Fibroblast of skin of scalp (primary cell): ENCODE data around the gene ATRN.
"Not testable (repeated sequence)": the region's sequence is repeated elsewhere in the genome, so short reads cannot be mapped to it uniquely, and the experiment has no call there.

Source experiments
- DNase-seq: peaks from one replicate; pipeline ENCODE4 v3.0.0-alpha.2; 2013

ATRN gene

DNA sequence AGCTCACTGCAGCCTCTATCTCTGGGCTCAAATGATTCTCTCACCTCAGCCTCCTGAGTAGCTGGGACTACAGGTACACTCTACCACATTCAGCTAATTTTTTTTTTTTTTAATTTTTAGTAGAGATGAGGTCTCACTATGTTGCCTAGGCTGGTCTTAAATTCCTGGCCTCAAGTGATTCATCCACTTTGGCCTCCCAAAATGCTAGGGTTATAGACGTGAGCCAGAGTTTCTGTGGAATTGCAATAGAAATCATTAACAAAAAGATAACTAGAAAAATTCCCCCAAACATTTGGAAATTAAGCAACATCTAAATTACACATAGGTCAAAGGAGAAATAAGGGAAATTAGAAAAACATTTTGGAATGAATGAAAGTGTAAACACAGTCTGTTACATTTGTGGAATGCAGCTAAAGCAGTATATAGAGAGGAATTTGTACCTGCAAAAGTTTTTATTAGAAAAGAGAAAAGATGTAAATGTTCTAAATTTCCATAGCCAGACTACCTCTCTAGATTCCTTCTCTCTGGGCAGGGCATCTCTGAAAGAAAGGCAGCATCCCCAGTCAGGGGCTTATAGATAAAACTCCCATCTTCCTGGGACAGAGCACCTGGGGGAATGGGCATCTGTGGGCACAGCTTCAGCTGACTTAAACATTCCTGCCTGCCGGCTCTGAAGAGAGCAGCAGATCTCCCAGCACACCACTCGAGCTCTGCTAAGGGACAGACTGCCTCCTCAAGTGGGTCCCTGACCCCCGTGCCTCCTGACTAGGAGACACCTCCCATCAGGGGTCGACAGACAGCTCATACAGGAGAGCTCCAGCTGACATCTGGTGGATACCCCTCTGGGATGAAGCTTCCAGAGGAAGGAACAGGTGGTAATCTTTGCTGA is 51.3 kb downstream of the ATRN start:
- DNase-seq: no peak

DNA sequence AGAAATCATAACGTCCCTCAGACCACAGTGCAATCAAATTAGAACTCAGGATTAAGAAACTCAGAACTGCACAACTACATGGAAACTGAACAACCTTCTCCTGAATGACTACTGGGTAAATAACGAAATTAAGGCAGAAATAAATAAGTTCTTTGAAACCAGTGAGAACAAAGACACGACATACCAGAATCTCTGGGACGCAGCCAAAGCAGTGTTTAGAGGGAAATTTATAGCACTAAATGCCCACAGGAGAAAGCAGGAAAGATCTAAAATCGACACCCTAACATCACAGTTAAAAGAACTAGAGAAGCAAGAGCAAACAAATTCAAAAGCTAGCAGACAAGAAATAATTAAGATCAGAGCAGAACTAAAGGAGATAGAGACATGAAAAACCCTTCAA is 53.9 kb downstream of the ATRN start:
- not testable (repeated sequence) for DNase-seq

DNA sequence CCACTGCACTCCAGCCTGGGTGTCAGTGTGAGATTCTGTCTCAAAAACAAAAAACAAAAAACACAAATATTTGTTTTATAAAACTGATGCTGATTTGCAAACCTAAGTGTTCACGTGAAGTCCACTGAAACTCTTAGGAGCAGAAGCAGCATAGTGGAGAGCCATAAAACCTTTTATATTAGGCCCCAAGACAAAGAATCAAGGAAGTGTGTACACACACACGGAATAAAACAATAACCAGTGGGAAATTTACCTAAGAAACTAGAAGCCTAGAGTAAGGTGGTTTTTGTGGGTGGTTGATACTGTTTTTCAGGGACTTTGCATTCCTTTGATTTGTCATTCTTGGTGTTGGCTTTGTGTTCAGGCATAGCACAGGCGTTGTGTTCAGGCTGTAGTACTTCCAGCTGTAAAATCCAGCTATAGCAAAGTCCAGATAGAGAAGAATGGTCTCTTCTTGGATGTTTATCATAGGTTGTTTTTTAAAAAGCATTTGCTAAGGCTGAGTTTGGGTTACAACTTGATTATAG is 61.3 kb downstream of the ATRN start:
- DNase-seq: no peak

DNA sequence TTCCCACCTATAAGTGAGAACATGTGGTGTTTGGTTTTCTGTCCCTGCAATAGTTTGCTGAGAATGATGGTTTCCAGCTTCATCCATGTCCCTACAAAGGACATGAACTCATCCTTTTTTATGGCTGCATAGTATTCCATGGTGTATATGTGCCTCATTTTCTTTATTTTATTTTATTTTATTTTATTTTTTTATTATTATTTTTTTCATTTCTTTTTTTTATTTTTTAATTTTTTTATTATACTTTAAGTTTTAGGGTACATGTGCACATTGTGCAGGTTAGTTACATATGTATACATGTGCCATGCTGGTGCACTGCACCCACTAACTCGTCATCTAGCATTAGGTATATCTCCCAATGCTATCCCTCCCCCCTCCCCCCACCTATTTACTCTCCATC is 66.9 kb downstream of the ATRN start:
- DNase-seq: not testable (repeated sequence)

DNA sequence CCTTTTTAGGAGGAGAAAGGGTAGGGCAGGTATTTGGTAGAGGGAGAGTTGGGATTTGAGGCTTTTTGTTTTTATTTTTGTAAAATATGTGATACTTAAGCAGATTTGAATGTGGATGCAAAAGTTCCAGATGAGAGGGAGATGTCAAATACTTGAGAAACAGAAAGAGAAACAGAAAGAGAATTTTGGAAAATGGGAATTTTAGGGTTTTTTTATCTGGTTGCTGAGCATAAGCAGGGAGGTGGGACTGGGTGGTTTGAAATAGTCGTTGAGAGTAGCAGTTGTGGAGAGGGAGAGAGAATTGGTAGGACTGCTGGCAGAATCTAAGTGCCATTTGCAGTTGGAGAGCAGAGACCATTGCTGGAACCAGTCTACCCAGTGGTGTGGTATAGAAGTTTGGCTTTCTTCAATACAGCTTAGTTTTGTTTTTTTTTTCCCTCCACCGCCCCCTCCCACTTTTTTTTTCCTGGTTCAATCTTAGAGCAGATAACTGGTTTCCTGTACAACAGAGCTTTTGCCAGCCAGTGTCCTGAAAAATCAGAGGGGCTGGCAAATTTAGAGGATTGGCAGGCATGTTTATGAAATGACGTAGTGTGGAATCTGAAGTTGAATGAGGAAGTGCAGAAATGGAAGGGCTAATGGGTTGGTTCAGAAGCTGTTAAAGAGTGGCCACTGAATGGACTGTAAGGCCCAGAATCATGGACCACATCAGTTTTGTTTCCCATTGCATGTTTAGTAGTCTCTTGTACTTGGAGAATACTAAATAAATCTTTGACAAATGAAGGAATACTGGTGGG is 68.7 kb downstream of the ATRN start:
- no peak for DNase-seq

DNA sequence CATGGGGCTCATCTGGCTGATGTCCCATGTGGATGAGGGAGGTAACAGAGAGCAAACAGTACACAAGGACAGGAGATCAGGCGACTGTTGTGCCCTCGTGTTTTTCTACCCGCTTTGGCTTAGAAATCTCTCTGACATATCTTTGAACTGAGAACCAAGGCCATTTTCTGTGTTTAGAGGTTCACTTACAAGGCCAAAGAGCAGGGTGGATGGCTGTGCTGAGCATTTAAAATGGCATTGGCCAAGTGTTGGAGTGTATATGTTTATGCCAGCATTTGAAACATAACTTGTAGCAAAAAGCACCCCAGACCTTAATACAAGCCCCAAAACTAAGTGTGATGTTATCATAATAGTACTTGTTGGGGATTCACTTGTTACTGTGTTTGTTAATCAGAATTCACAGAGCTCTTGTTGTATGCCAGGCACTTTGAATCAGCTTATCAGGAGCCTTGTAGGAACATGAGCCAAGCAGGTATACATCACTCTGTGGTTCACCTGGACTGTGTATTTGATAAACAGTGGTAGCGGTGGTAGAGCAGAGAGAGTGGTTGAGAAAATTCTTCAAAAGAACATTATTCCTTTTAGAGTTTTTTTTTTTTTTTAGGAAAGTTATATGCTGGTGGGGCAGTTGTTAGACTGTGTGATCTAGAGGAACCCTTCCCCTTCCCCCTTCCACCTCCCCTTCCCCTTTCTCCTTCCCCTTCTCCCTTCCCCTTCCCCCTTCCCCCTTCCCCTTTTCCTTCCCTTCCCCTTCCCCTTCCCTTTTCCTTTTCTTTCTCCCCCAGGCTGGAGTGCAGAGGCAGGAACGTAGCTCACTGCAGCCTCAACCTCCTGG is 71.3 kb downstream of the ATRN start:
- no peak for DNase-seq

DNA sequence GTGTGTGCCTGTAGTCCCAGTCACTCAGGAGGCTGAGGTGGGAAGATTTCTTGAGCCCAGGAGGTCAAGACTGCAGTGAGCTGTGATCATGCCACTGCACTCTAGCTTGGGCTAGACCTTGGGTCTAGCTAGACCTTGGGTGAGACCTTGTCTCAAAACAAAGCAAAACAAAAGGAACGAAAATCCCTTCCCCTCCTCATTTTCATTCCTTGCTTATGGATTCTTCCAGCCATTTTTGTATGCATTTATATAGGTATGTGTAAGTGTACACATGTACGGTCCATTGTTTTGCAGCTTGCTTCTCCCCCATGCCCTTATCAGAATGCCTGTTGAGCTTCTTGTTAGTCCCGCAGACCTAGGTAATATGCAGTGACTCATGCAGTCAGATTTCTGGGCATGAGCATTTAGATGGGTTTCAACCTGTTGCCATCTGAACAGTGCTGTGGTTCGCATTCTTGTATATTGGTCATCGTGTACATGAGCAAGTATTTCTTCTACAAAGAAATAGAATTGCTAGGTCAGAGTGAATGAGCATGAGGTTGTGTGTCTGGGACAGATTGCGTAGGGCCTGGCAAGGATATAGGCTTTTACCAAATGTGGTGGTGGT is 73.2 kb downstream of the ATRN start:
- DNase-seq: peak; percentile 8

DNA sequence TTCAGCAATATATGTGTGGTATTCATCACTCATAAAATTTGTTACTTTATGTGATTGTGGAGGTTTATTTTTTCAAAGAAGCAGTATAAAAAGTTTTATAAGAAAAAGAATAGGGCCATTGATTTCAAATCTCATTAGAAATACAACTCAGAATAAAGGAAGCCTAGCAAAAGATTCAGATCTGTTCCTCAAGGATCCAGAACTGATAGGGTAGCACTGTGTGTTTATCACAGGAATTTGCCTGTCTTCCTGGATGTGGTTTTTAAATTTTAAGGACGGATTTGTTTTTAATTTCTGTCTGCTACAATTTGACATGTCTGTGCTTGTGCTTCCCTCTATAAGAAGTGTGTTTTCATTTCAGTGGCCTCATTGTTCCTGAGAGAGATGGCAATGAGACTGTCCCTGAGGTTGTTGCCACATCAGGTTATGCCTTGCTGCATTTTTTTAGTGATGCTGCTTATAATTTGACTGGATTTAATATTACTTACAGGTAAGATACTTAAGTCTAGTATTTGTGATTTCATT is 74.6 kb downstream of the ATRN start:
- DNase-seq: no peak

DNA sequence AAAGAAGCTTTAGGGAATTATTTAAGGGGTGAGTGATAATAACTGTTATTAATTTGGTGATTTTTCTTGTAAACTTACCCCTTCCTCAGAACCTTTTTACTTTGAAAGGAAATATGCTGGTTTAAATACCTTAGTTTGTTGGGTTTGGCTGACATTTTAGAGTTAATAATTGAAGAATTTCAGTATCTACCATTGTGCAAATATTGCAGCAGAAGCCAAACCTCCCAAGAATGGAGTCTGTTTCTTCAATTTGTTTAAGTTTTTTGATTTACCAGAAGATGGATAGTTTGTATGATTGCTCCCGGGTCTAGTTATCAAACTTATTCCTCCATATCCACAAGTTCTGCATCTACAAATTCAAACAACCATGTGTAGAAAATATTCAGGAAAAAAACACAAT is 77.1 kb downstream of the ATRN start:
- no peak for DNase-seq

DNA sequence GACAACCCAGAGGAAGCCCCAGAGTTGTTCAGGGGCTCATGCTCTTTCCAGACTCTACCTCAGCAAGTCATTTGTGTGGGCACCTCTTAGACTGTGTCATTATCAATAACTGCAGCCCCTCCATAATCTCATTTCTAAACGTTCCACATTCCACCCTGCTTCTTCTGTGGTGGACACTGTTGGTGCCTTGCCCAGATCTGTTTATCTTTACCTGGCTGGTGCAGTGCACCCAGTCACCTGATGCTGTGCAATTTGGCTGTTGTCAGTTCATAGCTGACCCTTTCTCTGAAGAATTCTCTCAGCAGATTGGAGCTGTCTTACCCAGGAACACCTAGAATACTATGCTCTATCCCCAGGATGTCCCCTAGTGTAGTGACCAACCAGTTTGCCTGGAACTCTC is 80.0 kb downstream of the ATRN start:
- no peak for DNase-seq

DNA sequence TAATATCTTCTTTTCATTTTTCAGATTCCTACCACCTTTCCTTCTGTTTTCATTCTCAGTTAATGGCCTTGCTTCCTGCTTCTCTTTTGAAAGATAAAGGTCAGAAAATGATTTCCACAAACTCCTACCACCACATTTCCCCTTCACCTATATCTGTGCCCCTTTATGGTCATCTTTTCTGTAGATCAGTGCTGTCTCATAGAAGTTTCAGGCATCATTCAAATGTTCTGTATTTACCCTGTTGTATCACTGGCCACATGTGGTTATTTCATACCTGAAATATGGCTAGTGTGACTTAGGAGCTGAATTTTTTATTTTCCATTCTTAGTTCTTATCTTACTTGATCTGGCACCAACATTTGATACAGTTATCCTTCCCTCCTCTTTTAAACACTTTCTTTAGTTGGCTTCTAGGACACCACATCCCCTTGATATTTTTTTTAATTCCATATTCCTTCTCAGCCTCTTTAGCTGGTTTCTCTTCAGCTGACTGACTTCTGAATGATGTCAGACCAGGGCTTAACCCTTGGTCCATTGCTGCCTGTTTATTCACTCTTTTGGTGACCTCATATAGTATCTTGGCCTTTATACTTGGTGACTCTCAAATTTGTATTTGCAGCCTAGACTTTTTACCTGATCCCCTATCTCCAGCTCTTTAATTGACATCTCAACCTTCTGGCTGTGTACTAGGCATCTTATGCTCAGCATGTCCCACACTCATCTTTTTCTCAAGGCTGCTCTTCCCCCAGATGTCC is 81.0 kb downstream of the ATRN start:
- DNase-seq: no peak

DNA sequence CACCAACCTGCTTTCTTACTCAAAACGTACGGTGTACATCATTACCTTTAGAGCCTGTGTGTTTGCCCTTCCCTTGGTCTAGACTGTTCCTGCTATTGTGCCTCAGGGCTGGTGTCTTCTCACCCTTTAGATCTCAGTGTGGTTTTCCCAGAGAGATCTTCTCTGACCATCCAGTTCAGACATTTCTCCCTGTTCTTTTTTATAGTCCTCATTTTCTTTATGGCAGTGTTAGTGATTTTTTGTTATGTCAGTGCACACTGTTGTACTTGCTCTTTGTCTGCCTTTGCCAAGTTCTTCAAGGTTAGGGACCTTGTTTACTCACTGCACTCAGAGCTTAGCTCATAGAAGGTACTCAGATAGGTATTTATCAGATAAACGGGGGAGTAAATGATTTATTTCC is 82.8 kb downstream of the ATRN start:
- DNase-seq: no peak

DNA sequence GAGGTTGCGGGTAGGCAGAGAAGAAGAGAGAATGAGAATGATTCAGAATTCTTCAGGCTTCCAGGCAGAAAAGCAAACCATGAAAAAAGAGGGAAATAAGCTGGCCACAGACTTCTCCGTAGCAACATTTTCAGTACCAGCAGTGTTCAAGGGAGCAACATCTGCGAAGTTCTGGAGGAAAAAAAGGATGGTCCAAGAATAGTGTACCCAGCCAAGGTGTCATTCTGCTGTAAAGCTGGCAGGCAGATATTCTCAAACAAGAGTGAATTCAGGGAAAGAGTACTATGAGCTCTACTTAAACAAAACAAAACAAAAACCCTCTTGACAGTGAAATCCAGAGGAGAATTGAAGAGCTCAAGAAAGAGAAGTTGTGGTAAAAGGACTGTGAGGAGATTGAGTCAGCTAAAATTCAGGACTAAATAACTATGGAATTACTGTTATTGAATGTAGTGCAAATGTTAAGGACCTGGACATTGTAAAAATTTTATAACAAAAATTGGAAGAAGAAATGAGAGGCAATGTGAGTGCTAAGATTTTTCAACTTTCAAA is 86.5 kb downstream of the ATRN start:
- no peak for DNase-seq

DNA sequence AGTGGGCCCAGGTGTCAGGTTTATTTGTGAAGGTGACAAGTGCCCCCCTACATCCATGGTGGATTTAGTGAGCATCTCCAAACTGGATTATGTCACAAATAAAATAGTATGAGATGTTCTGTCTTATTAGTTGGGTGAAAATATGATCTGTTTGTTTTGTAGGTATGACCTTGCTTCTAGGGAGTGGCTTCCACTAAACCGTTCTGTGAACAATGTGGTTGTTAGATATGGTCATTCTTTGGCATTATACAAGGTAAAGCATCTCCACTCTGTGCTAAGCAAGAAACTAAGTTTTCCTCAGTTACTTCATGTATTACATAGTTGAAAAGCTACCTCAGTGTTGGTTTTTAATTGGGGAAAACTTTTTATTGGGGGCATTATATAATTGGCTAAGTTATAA is 88.4 kb downstream of the ATRN start:
- DNase-seq: no peak

DNA sequence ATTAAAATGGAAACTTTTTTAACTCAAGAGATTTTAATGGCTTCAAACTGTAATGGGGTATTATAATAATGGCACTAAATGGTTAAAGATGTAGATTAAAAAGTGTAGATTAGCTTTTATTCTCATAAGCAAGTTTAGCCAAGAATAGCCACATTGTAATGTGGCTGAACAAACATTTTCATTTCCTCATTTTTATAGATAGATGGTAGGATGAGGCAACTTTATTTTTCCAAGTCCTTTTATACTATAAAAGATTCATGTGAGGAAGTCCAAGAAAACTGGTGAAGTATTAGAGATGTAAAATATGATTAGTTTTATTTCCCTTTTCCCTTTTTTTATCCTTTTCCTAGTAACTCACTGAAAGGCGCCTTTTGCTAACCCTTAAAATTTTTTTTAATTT is 88.8 kb downstream of the ATRN start:
- DNase-seq: no peak

DNA sequence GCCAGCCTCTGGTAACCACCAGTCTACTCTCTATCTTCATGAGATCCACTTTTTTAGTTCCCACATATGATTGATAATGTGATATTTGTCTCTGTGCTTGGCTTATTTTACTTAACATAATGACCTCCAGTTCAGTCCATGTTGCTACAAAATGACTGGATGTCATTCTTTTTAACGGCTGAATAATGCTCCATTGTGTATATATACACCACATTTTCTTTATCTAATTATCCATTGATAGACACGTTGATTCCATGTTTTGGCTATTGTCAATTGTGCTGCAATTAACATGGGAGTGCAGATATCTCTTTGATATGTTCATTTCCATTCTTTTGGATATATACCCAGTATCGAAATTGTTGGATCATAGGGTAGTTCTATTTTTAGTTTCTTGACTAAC is 89.3 kb downstream of the ATRN start:
- DNase-seq: no peak

DNA sequence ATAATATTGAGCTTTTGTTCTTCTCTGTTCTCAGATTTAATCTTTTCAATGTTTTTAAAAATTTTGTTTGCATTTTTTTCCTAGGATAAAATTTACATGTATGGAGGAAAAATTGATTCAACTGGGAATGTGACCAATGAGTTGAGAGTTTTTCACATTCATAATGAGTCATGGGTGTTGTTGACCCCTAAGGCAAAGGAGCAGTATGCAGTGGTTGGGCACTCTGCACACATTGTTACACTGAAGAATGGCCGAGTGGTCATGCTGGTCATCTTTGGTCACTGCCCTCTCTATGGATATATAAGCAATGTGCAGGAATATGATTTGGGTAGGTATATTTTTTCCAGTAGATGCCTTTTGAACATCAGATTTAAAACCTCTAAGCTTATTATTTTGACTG is 89.8 kb downstream of the ATRN start:
- peak; percentile 5 for DNase-seq

DNA sequence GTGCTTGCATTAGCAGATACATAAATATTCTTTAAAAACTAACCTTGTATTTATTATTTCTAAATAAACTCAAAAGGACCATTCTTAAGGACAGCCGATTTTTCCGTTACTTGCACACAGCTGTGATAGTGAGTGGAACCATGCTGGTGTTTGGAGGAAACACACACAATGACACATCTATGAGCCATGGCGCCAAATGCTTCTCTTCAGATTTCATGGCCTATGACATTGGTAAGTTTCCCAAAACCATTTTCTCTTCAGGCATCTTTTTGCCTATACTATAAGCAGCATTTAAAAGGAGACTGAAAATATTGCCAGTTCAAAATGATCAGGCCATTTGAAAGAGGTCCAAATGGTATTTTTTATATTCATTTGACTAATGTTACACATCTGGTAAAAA is 92.3 kb downstream of the ATRN start:
- DNase-seq: peak; percentile 6

DNA sequence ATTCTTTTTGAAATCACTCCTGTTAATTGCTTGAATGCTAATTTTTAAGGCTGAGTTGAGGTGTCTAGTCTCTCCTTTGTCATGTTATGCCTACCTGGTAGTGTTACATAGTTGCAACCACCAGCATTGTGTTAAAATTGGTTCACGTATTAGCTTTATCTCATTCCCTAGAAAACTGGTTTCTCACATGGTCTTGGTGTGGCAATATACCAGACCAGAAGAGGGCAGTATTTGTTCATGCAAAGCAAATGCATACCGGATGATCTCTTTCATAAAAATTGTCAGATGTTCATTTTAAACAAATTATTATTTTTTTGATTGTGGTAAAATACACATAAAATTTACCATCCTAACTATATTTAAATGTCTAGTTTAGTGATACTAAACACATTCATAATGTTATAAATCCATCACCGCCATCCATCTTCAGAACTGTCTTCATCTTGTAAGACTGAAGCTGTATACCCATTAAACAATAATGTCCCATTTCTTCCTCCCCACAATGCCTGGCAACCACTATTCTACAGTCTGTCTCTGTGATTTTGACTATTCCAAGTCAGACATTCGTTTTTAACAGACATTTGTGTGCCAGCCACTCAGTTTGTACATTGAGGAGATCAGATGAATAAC is 92.8 kb downstream of the ATRN start:
- peak; percentile 50 for DNase-seq

DNA sequence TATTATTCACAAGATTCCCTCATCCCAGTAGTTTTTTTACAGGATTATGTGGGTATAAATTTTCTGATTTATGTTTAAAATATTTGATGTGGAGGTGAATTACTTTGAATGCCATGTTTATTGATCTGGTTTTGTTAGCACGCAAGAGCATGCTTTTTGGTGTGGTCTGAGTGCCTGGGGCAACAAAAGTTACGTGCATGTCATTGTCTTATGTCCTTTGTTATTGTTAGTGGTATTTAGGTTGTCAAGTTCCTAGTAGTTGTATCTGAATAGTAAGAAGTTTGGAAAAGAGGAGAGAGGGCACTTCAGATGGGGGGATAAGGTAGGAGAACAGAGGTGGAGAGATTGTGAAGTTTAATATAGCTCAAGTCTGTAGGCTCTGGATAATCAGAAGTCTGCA is 95.0 kb downstream of the ATRN start:
- no peak for DNase-seq

DNA sequence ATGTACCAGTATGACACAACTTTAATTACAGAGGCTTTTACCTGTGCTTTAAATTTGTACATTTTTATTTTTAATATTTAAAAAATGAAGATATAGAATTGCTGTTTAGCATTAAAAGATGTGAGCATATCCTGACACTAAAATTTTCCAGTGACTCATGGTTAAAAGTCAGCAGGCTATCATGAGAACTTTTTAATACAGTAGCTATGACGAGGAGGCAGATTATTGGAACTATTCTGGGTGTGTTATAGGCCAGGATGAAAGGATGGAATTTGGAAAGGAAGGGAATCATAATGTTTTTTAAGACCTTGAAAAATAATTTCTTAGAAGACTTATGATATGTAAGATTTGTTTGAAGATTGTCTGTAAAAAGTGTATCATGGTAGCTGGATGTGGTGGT is 101.3 kb downstream of the ATRN start:
- DNase-seq: peak; percentile 20
